ELF-1 (cell line): ENCODE results near the gene REL.

Source experiments
- DNase-seq: peaks from one replicate; pipeline ENCODE4 v3.0.0-alpha.2; 2016; ENCODE audit warnings: low read depth, low spot score

Gene REL

GRCh38 chr2:60964651-60965498 is 83.5 kb downstream of the REL start:
- DNase-seq: no peak

DNA sequence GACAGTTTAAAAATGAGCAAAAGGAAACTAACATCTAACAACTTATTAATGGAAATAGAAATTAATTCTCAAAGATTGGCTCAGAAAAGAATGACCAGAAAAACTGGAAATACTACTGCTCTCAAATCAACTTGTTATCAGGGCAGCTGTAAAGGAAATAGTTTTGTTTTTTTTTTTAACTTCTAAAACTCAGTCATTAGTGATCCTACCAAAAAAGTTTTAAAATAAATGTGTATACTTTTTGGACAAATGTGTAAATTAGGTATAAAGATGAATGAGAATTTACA is 84.1 kb downstream of the REL start:
- DNase-seq: no peak

GRCh38 chr2:60966507-60967405 is 85.4 kb downstream of the REL start:
- DNase-seq: no peak

GRCh38 chr2:60972889-60973656 is 91.7 kb downstream of the REL start:
- no peak for DNase-seq

- peak; percentile 10 for DNase-seq
These were observed 92.3 kb downstream of the REL start for GRCh38 chr2:60973705-60974104.

DNA sequence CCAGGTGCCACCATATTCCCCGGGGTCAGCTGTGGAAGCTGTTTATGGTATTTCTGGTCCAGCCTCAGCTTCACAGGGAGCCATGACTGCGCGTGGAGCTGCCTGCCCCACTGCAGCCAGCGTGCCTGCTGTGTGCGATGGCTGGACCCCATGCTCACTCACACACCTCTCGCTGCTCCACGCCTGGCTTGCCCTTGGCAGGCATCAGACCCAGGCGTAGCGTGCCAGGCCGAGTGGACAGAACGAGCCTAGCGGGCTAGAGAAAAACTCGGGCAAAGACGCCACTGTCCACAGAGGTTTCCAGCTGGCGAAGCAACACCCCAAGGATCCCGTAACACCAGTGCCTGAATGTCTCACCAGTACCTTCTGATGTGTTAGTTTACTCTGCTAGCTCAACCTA is 93.3 kb downstream of the REL start:
- no peak for DNase-seq
